OCI-LY7 (cell line): ENCODE data around the gene TTC33.

Experiments
- EZH2phosphoT487 ChIP-seq: fragments of 200-600 bp; sonication (generic); IDR thresholded peaks from 2 replicates; pipeline ENCODE4 v1.6.1; 2018; ENCODE audit warnings: low read depth, borderline replicate concordance, mild to moderate bottlenecking, mixed run types, antibody characterized with exemption, low read length, moderate library complexity, mixed read lengths
- TF ChIP-seq, protein P1 (sequence below): fragments of 200-600 bp; sonication (generic); conservative IDR thresholded peaks from 2 replicates; pipeline ENCODE4 v1.5.1; 2014; ENCODE audit warnings: mild to moderate bottlenecking, antibody characterized with exemption, low read length, moderate library complexity, mixed read lengths

DNA sequence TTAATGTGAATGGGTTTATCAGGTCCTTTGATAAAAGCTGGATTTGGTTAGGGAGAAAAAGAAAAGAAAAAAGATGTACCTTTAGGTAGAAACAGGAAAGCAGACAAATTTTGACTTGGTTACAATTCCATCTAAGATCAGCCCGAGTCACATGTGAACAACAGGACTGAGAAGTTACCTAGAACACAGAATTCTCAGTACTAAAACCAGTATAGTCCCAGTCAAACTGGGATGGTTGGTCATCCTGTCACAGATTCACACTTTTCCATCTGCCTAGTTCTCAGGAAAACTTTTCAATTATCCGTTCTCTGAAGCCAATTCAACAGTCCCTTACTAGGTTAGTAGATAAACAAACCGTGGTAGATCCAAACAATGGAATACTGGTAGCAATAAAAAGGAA is 266.3 kb downstream of the TTC33 start:
- TF ChIP-seq, protein P1, sequence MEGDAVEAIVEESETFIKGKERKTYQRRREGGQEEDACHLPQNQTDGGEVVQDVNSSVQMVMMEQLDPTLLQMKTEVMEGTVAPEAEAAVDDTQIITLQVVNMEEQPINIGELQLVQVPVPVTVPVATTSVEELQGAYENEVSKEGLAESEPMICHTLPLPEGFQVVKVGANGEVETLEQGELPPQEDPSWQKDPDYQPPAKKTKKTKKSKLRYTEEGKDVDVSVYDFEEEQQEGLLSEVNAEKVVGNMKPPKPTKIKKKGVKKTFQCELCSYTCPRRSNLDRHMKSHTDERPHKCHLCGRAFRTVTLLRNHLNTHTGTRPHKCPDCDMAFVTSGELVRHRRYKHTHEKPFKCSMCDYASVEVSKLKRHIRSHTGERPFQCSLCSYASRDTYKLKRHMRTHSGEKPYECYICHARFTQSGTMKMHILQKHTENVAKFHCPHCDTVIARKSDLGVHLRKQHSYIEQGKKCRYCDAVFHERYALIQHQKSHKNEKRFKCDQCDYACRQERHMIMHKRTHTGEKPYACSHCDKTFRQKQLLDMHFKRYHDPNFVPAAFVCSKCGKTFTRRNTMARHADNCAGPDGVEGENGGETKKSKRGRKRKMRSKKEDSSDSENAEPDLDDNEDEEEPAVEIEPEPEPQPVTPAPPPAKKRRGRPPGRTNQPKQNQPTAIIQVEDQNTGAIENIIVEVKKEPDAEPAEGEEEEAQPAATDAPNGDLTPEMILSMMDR: no peak
- TF ChIP-seq EZH2phosphoT487: no peak
